ENCODE measurements around the gene USHBP1. TPM values are rescaled to one million over a fixed set of nuclear protein-coding genes. Genes with fewer than 3 reads are reported as not detected.
A peak's percentile ranks its signal among the peaks of the same experiment; 100 is the strongest.

USHBP1 gene
- total and polyA plus RNA-seq, 2 of the 13 experiments (the other 11 are each of a cell fraction or from before 2014, with no cell fraction given) = 0.15 to 1.5 TPM

DNA sequence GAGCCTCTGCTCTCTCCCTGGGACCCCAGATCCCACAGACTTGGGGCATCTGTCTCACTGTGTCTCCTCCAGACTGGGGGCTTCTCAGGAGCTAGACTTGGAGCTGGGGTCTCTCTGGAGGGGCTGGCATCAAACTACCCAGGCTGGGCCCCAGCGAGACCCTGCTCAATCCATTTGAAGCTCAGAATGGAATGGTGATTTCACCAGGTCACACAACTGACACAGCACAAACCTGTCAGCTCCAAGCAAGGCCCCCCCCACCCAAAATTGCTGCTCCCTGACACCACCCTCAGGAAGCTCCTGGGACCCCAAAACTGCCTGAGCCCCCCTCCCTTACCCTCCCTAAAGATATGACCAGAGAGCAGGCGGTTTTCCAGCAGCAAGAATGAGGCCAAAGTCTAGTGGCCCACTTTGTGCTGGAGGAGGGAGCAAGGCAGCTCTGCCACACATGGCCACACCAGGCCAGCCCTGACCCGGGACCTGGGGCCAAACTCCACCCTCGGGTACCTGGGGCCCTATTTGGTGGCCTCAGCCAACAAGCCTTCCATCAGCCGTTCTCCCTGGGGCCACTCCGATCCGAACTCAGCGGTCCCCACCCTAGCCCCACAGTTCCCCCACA lies 21.2 kb downstream of the USHBP1 start (continued):
- no peak for TF ChIP-seq JARID2 (CRISPR knock-in tag; IDR thresholded peaks at IDR 0.05; ENCODE audit: insufficient replicate concordance)
- no peak for TF ChIP-seq ZNF367 (CRISPR knock-in tag; IDR thresholded peaks at IDR 0.05; ENCODE audit: borderline replicate concordance)
- no peak for TF ChIP-seq CBFB (CRISPR knock-in tag; IDR thresholded peaks at IDR 0.05)
- no peak for TF ChIP-seq ZKSCAN5 (CRISPR knock-in tag; IDR thresholded peaks at IDR 0.05)
- TF ChIP-seq MTF1 (CRISPR knock-in tag; IDR thresholded peaks at IDR 0.05) = no peak
- no peak for TF ChIP-seq ZNF296 (CRISPR knock-in tag; conservative IDR thresholded peaks at IDR 0.05)
- no peak for TF ChIP-seq NONO (IDR thresholded peaks at IDR 0.05)
- TF ChIP-seq NONO (CRISPR knock-in tag; conservative IDR thresholded peaks at IDR 0.05) = 0 out of 2 replicates have a peak, but pooled peaks have one; percentile 33
- TF ChIP-seq TFAP4 (IDR thresholded peaks at IDR 0.05; ENCODE audit: borderline replicate concordance, low read depth) = peak; percentile 36; the same call in 1 of the 2 replicates
- no peak for TF ChIP-seq ZNF7 (CRISPR knock-in tag; IDR thresholded peaks at IDR 0.05)
- no peak for TF ChIP-seq MAFF (IDR thresholded peaks at IDR 0.05; ENCODE audit: low read depth, low read length)
- TF ChIP-seq ZNF772 (CRISPR knock-in tag; IDR thresholded peaks at IDR 0.05) = no peak
- no peak for TF ChIP-seq RELA (CRISPR knock-in tag; IDR thresholded peaks at IDR 0.05)
- TF ChIP-seq ZNF589 (CRISPR knock-in tag; conservative IDR thresholded peaks at IDR 0.05) = no peak
- no peak for TF ChIP-seq ZNF839 (CRISPR knock-in tag; IDR thresholded peaks at IDR 0.05; ENCODE audit: borderline replicate concordance)
- no peak for TF ChIP-seq FOXO1 (CRISPR knock-in tag; IDR thresholded peaks at IDR 0.05)
- no peak for TF ChIP-seq GFI1 (CRISPR knock-in tag; IDR thresholded peaks at IDR 0.05; ENCODE audit: borderline replicate concordance)
- no peak for TF ChIP-seq ZNF547 (CRISPR knock-in tag; IDR thresholded peaks at IDR 0.05)
- TF ChIP-seq CHCHD3 (CRISPR knock-in tag; IDR thresholded peaks at IDR 0.05) = no peak
- 0 out of 2 replicates have a peak, but pooled peaks have one; percentile 3 for TF ChIP-seq HDAC2 (CRISPR knock-in tag; IDR thresholded peaks at IDR 0.05)
- no peak for TF ChIP-seq ZSCAN30 (CRISPR knock-in tag; IDR thresholded peaks at IDR 0.05)
- TF ChIP-seq CREM (IDR thresholded peaks at IDR 0.05) = no peak
- no peak for TF ChIP-seq CREM (CRISPR knock-in tag; IDR thresholded peaks at IDR 0.05)
- TF ChIP-seq, protein P1, sequence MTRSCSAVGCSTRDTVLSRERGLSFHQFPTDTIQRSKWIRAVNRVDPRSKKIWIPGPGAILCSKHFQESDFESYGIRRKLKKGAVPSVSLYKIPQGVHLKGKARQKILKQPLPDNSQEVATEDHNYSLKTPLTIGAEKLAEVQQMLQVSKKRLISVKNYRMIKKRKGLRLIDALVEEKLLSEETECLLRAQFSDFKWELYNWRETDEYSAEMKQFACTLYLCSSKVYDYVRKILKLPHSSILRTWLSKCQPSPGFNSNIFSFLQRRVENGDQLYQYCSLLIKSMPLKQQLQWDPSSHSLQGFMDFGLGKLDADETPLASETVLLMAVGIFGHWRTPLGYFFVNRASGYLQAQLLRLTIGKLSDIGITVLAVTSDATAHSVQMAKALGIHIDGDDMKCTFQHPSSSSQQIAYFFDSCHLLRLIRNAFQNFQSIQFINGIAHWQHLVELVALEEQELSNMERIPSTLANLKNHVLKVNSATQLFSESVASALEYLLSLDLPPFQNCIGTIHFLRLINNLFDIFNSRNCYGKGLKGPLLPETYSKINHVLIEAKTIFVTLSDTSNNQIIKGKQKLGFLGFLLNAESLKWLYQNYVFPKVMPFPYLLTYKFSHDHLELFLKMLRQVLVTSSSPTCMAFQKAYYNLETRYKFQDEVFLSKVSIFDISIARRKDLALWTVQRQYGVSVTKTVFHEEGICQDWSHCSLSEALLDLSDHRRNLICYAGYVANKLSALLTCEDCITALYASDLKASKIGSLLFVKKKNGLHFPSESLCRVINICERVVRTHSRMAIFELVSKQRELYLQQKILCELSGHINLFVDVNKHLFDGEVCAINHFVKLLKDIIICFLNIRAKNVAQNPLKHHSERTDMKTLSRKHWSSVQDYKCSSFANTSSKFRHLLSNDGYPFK (CRISPR knock-in tag; IDR thresholded peaks at IDR 0.05; ENCODE audit: borderline replicate concordance) = no peak
- TF ChIP-seq POLR2A (IDR thresholded peaks at IDR 0.05; ENCODE audit: insufficient read depth in 1 of 2, low read depth in 2 of 2, low read length in 2 of 2) = peak; percentile 40 to 48; a peak in 2 of 4 replicates
- TF ChIP-seq ZBTB2 (CRISPR knock-in tag; IDR thresholded peaks at IDR 0.05; ENCODE audit: low read depth) = no peak
- TF ChIP-seq ZNF75D (CRISPR knock-in tag; IDR thresholded peaks at IDR 0.05; ENCODE audit: borderline replicate concordance) = no peak
- TF ChIP-seq TARDBP (CRISPR knock-in tag; IDR thresholded peaks at IDR 0.05) = 0 out of 2 replicates have a peak, but pooled peaks have one; percentile 13

Measured in HepG2 (cell line).